ENCODE data around the gene SEMA5A.

DNA sequence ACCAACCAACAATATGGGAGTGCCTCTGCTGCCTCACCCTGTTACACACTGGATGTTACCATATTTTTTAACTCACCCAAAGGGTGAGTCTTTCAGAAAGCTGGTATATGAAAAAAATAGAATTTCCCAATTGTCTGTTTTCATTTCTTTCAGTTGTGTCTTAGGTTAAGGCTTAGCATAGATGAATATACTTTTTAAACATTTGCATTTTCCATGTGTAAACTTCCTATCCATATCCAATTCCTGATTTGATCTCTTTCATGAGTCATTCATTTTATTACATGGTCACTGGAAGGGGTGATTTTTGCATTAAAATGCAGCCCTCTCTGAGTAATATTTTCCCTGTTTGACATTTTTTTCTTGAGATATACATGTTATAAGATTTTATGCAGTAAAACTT lies 406.5 kb downstream of the SEMA5A start:
- TF ChIP-seq, protein P1, sequence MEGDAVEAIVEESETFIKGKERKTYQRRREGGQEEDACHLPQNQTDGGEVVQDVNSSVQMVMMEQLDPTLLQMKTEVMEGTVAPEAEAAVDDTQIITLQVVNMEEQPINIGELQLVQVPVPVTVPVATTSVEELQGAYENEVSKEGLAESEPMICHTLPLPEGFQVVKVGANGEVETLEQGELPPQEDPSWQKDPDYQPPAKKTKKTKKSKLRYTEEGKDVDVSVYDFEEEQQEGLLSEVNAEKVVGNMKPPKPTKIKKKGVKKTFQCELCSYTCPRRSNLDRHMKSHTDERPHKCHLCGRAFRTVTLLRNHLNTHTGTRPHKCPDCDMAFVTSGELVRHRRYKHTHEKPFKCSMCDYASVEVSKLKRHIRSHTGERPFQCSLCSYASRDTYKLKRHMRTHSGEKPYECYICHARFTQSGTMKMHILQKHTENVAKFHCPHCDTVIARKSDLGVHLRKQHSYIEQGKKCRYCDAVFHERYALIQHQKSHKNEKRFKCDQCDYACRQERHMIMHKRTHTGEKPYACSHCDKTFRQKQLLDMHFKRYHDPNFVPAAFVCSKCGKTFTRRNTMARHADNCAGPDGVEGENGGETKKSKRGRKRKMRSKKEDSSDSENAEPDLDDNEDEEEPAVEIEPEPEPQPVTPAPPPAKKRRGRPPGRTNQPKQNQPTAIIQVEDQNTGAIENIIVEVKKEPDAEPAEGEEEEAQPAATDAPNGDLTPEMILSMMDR (IDR thresholded peaks at IDR 0.05) = no peak
- TF ChIP-seq EZH2phosphoT487 (IDR thresholded peaks at IDR 0.05) (no peak), EZH2 (IDR thresholded peaks at IDR 0.05) (no peak)
